Osteocyte (in vitro differentiated cells): ENCODE data around the gene TNS3. TPM values are rescaled to one million over a fixed set of nuclear protein-coding genes. Genes with fewer than 3 reads are reported as not detected.

ENCODE experiments used
- DNase-seq: peaks from one replicate; pipeline ENCODE4 v3.0.0; 2021; ENCODE audit warnings: mixed read lengths; ENCODE audit not compliant: unreplicated experiment; ENCODE audit errors: extremely low spot score
- H3K27ac Mint-ChIP-seq: one replicate; pipeline ENCODE4 v1.8.0; 2021; ENCODE audit warnings: mild to moderate bottlenecking, mixed read lengths; ENCODE audit not compliant: unreplicated experiment
- H3K27me3 Mint-ChIP-seq: one replicate; pipeline ENCODE4 v1.8.0; 2021; ENCODE audit warnings: mixed read lengths; ENCODE audit not compliant: unreplicated experiment
- H3K36me3 Mint-ChIP-seq: one replicate; pipeline ENCODE4 v1.8.0; 2021; ENCODE audit warnings: mixed read lengths; ENCODE audit not compliant: unreplicated experiment
- H3K4me1 Mint-ChIP-seq: one replicate; pipeline ENCODE4 v1.8.0; 2021; ENCODE audit warnings: mixed read lengths; ENCODE audit not compliant: unreplicated experiment
- H3K4me3 Mint-ChIP-seq: one replicate; pipeline ENCODE4 v1.8.0; 2021; ENCODE audit warnings: mild to moderate bottlenecking, moderate library complexity, mixed read lengths; ENCODE audit not compliant: unreplicated experiment
- H3K9me3 Mint-ChIP-seq: one replicate; pipeline ENCODE4 v1.8.0; 2021; ENCODE audit warnings: mixed read lengths; ENCODE audit not compliant: unreplicated experiment
- total RNA-seq: library from RNA; stranded (reverse); gene quantifications from 2 replicates; pipeline ENCODE4 v1.2.1, GENCODE V29; 2021
- TF ChIP-seq, protein P1 (sequence below): fragments of 200-600 bp; sonication (generic); IDR thresholded peaks from 2 replicates; pipeline ENCODE4 v1.5.0; 2021; ENCODE audit warnings: antibody characterized with exemption, mild to moderate bottlenecking, moderate library complexity

The TNS3 gene
- total RNA-seq, 1 donor from 2014 or later: 93.8 TPM

- Mint-ChIP-seq H3K27ac (no peak overlapping the region), H3K4me3 (no peak overlapping the region), H3K4me1 (peaks cover 21% of the 10 kb centered on the region), H3K27me3 (no peaks in the 10 kb centered on the region), H3K36me3 (peaks cover 16% of the 10 kb centered on the region), H3K9me3 (no peaks in the 10 kb centered on the region)
- DNase-seq: no peak
- TF ChIP-seq, protein P1, sequence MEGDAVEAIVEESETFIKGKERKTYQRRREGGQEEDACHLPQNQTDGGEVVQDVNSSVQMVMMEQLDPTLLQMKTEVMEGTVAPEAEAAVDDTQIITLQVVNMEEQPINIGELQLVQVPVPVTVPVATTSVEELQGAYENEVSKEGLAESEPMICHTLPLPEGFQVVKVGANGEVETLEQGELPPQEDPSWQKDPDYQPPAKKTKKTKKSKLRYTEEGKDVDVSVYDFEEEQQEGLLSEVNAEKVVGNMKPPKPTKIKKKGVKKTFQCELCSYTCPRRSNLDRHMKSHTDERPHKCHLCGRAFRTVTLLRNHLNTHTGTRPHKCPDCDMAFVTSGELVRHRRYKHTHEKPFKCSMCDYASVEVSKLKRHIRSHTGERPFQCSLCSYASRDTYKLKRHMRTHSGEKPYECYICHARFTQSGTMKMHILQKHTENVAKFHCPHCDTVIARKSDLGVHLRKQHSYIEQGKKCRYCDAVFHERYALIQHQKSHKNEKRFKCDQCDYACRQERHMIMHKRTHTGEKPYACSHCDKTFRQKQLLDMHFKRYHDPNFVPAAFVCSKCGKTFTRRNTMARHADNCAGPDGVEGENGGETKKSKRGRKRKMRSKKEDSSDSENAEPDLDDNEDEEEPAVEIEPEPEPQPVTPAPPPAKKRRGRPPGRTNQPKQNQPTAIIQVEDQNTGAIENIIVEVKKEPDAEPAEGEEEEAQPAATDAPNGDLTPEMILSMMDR: no peak
These were observed 16.2 kb downstream of the TNS3 start for GRCh38 chr7:47565640-47566250.

DNA sequence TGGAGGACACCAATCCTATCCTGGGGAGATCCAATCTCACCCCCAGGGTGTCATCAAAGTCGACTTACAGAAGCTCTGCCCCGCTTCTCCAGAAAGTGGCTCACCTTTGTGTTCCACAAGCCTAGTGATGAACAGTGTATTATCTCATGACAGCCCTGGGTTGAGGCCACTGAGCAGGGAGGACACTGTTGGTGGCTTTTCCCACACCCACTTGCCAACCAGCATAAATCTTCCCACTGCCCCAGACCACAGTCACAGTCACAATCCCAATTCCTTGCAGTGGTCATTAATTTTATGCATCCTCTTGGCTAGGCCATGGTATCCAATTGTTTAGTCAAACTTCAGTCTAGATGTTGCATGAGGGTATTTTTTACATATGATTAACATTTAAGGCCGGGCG lies 18.4 kb downstream of the TNS3 start:
- H3K9me3 Mint-ChIP-seq: no peaks in the 10 kb centered on the region
- H3K27ac Mint-ChIP-seq: no peak overlapping the region
- no peaks in the 10 kb centered on the region for H3K27me3 Mint-ChIP-seq
- H3K4me1 Mint-ChIP-seq: peaks cover 22% of the 10 kb centered on the region
- H3K4me3 Mint-ChIP-seq: no peak overlapping the region
- DNase-seq: no peak
- TF ChIP-seq, protein P1: no peak
- peaks cover 17% of the 10 kb centered on the region for H3K36me3 Mint-ChIP-seq

- TF ChIP-seq, protein P1: no peak
- no peak for DNase-seq
- Mint-ChIP-seq H3K27me3 (no peaks in the 10 kb centered on the region), H3K9me3 (no peaks in the 10 kb centered on the region), H3K4me3 (no peak overlapping the region), H3K27ac (no peak overlapping the region), H3K4me1 (peaks cover 38% of the 10 kb centered on the region), H3K36me3 (peaks cover 16% of the 10 kb centered on the region)
These were observed 20.0 kb downstream of the TNS3 start for GRCh38 chr7:47561715-47562446.

- no peak for DNase-seq
- Mint-ChIP-seq H3K27me3 (no peaks in the 10 kb centered on the region), H3K4me3 (no peak overlapping the region), H3K9me3 (no peaks in the 10 kb centered on the region), H3K36me3 (peaks cover 16% of the 10 kb centered on the region), H3K27ac (no peak overlapping the region), H3K4me1 (peaks cover 44% of the 10 kb centered on the region)
- TF ChIP-seq, protein P1: no peak
These were observed 22.3 kb downstream of the TNS3 start for GRCh38 chr7:47559306-47560220.
